Measurements from ENCODE around the gene SLIT3.

SLIT3 gene

GRCh38 chr5:168935183-168935582 lies 365.8 kb downstream of the SLIT3 start:
- no peak for DNase-seq (ENCODE audit: low read depth, low spot score)

- DNase-seq (ENCODE audit: low read depth, low spot score): no peak
Measured at GRCh38 chr5:168934169-168934568, 366.8 kb downstream of the SLIT3 start.

GRCh38 chr5:168932400-168933189 lies 368.3 kb downstream of the SLIT3 start:
- DNase-seq (ENCODE audit: low read depth, low spot score): no peak

GRCh38 chr5:168931638-168932345 lies 369.1 kb downstream of the SLIT3 start:
- DNase-seq (ENCODE audit: low read depth, low spot score): no peak

GRCh38 chr5:168929656-168930055 lies 371.3 kb downstream of the SLIT3 start:
- no peak for DNase-seq (ENCODE audit: low read depth, low spot score)

- no peak for DNase-seq (ENCODE audit: low read depth, low spot score)
Measured at GRCh38 chr5:168925160-168925559, 375.8 kb downstream of the SLIT3 start.

GRCh38 chr5:168921147-168921866 lies 379.6 kb downstream of the SLIT3 start:
- no peak for DNase-seq (ENCODE audit: low read depth, low spot score)

GRCh38 chr5:168920019-168920810 lies 380.7 kb downstream of the SLIT3 start:
- DNase-seq (ENCODE audit: low read depth, low spot score): no peak

- no peak for DNase-seq (ENCODE audit: low read depth, low spot score)
Measured at GRCh38 chr5:168917947-168918600, 382.9 kb downstream of the SLIT3 start.

GRCh38 chr5:168916852-168917251 lies 384.1 kb downstream of the SLIT3 start:
- no peak for DNase-seq (ENCODE audit: low read depth, low spot score)

- DNase-seq (ENCODE audit: low read depth, low spot score): no peak
Measured at GRCh38 chr5:168916266-168916665, 384.7 kb downstream of the SLIT3 start.

- DNase-seq (ENCODE audit: low read depth, low spot score): no peak
Measured at GRCh38 chr5:168914491-168914890, 386.4 kb downstream of the SLIT3 start.

GRCh38 chr5:168910874-168911273 lies 390.1 kb downstream of the SLIT3 start:
- no peak for DNase-seq (ENCODE audit: low read depth, low spot score)

- no peak for DNase-seq (ENCODE audit: low read depth, low spot score)
Measured at GRCh38 chr5:168908207-168908606, 392.7 kb downstream of the SLIT3 start.

GRCh38 chr5:168903061-168903460 lies 397.9 kb downstream of the SLIT3 start:
- DNase-seq (ENCODE audit: low read depth, low spot score): no peak

GRCh38 chr5:168899673-168900072 lies 401.3 kb downstream of the SLIT3 start:
- no peak for DNase-seq (ENCODE audit: low read depth, low spot score)

GRCh38 chr5:168899264-168899663 lies 401.7 kb downstream of the SLIT3 start:
- DNase-seq (ENCODE audit: low read depth, low spot score): no peak

- no peak for DNase-seq (ENCODE audit: low read depth, low spot score)
Measured at GRCh38 chr5:168898247-168898911, 402.6 kb downstream of the SLIT3 start.

GRCh38 chr5:168897387-168898122 lies 403.4 kb downstream of the SLIT3 start:
- DNase-seq (ENCODE audit: low read depth, low spot score): no peak

All from activated CD4-positive, CD25-positive, alpha-beta regulatory T cell treated with anti-CD3 and anti-CD28 coated beads, Interleukin-2, amount 50 U/mL, for 16 hours (primary cell).